Measurements from ENCODE around the gene TRPC4.
"Not testable (repeated sequence)": the region's sequence is repeated elsewhere in the genome, so short reads cannot be mapped to it uniquely, and the experiment has no call there.

The TRPC4 gene

DNA sequence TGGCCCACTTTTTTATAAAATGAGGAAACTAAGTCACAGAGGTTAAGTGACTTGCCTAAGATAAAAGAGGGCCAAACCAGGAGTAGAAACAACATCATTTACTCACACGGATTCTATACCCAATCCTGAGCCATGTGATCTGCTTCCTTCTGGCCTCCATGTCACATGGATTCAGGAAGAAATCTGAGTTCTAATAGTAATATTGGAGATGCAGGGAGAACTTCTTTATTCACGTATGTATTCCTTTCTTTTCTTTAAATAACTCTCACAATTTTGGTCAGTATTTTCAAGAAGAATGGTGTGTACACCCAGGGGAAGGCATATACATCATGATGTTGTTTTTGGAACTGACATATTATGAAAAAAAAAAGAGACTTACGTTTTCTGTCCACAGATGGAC, 272.8 kb downstream of the TRPC4 start:
- no peak for DNase-seq

- DNase-seq, result no peak
These were observed 274.4 kb downstream of the TRPC4 start for GRCh38 chr13:37595162-37595561.

- no peak for DNase-seq
These were observed 275.0 kb downstream of the TRPC4 start for GRCh38 chr13:37594550-37594949.

- DNase-seq, result not testable (repeated sequence)
These were observed 280.2 kb downstream of the TRPC4 start for GRCh38 chr13:37589381-37589780.

GRCh38 chr13:37587236-37587635, 282.3 kb downstream of the TRPC4 start:
- DNase-seq, result no peak

Data from activated CD8-positive, alpha-beta memory T cell treated with anti-CD3 and anti-CD28 coated beads for 24 hours (primary cell).